NB4 (cell line): Measurements from ENCODE around the gene DSG3.

Source experiments
- DNase-seq: peaks from one replicate; pipeline ENCODE4 v3.0.0; 2010; ENCODE audit warnings: low read depth
- H3K4me3 ChIP-seq: one replicate; pipeline ENCODE4 v1.5.1; 2011; ENCODE audit warnings: mild to moderate bottlenecking, low read depth, low read length, moderate library complexity
- MYC ChIP-seq: IDR thresholded peaks from 2 replicates; pipeline ENCODE4 v1.6.1; 2011; ENCODE audit warnings: low read depth, low read length
- POLR2A ChIP-seq: IDR thresholded peaks from 2 replicates; pipeline ENCODE4 v1.6.1; 2011; ENCODE audit warnings: mild to moderate bottlenecking; ENCODE audit not compliant: insufficient read length; ENCODE audit errors: extremely low read depth
- TF ChIP-seq, protein P1 (sequence below): IDR thresholded peaks from 2 replicates; pipeline ENCODE4 v1.6.1; 2011; ENCODE audit warnings: low read depth, low read length
- TF ChIP-seq, protein P2 (sequence below): IDR thresholded peaks from one replicate; pipeline ENCODE4 v1.5.1; 2012; ENCODE audit warnings: low read depth, low read length

DSG3 gene

DNA sequence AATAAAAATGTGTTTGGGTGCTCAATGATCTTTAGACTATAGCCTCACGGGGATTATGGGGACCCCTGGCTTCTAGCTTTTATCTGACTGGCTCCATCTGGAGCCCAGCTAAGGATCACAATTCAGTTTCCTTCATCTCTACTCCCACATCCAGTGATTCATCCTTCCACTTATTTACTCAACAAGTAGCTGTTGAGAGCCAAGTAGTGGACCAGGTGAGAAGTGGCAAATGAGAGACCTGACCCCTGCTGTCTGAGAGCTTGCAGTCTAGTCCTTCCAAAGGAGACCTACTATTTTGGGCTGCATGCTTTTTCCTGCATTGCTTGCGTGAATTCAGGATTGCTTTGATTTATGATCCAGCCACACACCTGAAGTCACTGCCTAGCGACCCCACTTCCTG, 10.7 kb upstream of the DSG3 start:
- H3K4me3 ChIP-seq = no peak overlapping the region
- no peak for TF ChIP-seq MYC
- TF ChIP-seq POLR2A = no peak
- TF ChIP-seq, protein P1, sequence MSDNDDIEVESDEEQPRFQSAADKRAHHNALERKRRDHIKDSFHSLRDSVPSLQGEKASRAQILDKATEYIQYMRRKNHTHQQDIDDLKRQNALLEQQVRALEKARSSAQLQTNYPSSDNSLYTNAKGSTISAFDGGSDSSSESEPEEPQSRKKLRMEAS = no peak
- TF ChIP-seq, protein P2, sequence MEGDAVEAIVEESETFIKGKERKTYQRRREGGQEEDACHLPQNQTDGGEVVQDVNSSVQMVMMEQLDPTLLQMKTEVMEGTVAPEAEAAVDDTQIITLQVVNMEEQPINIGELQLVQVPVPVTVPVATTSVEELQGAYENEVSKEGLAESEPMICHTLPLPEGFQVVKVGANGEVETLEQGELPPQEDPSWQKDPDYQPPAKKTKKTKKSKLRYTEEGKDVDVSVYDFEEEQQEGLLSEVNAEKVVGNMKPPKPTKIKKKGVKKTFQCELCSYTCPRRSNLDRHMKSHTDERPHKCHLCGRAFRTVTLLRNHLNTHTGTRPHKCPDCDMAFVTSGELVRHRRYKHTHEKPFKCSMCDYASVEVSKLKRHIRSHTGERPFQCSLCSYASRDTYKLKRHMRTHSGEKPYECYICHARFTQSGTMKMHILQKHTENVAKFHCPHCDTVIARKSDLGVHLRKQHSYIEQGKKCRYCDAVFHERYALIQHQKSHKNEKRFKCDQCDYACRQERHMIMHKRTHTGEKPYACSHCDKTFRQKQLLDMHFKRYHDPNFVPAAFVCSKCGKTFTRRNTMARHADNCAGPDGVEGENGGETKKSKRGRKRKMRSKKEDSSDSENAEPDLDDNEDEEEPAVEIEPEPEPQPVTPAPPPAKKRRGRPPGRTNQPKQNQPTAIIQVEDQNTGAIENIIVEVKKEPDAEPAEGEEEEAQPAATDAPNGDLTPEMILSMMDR = no peak
- no peak for DNase-seq

DNA sequence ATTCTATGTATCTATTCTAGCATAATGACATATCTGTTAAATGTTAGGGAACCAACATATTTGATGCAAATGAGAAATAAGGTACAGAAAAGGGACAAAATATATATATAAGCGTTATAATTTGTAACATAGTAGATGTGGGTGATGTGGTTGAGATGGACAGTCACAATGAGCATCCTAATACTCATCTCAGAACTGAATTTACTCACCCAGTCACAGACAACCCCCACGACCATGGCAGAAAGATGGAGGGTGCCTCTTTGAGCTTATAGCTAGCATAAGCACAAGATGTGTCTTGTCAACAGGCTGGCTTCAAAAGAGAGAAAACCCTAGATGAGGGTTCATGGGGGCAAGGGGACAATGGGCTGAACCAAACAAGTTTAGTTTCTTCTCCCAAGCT, 9.1 kb upstream of the DSG3 start:
- no peak for DNase-seq
- no peak for TF ChIP-seq POLR2A
- TF ChIP-seq, protein P1 = no peak
- no peak for TF ChIP-seq MYC
- TF ChIP-seq, protein P2 = no peak
- H3K4me3 ChIP-seq = no peak overlapping the region

DNA sequence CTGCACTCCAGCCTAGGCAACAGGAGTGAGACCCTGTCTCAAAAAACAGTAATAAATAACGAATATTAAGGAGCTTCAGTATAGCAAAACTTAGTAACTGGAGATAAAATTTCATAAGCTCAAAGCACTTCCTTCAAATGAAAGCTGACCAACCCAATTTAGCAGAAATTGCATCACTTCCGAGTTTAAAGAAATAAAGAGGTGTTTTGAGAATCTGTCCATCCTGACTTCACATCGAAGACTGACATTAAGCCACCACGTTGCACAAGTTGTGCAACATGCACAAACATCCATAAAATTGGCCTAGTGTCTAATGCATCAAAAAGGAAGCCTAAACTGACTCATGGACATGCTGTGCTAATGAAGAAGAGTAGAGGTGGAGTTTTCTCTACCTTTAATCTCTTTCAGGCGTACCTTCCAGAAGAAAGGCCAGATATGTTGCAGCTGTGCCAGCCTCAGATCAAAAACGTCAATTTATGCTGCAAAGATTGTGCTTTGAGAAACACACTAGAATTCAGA, 7.7 kb upstream of the DSG3 start:
- DNase-seq = peak; percentile 39
- H3K4me3 ChIP-seq = no peak overlapping the region
- TF ChIP-seq POLR2A = no peak
- TF ChIP-seq, protein P2 = no peak
- no peak for TF ChIP-seq MYC
- TF ChIP-seq, protein P1 = no peak

DNA sequence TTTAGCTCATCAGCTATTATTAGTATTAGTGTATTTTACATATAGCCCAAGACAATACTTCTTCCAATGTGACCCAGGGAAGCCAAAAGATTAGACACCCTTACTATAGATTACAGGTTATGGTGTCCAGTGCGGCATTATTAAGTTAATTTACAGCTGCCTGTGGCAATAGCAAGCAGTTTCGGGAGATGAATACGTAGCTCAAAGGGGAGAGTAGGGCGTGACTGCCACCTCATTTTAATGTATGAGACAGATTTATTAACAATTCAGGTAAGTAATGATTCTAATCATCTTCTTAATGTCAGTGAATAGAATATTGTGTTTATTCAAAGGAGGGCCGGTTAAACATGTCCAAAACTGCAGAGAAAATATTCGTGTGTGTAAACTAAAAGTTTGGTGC, 6.8 kb upstream of the DSG3 start:
- TF ChIP-seq, protein P1 = no peak

DNA sequence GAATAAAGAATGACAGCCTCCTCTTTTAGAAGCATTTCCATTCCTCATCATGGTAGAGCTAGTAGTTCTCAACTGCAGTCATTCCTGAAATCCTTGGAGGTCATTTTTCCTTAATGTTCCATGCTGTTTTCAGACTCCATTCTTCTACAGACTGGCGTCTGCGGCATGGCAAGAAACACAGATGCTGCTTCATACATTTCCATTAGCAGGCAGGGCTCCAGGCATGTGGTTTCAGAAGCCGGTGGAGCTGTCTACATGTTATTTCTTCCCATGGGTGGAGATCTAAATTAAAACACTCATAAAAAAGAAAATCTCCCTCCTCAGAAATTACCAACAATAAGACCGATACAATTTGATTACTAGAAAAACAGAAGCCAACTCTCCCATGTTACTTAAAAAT, 6.0 kb upstream of the DSG3 start:
- H3K4me3 ChIP-seq = no peak overlapping the region
- no peak for TF ChIP-seq MYC
- TF ChIP-seq, protein P2 = no peak
- no peak for TF ChIP-seq POLR2A

More for the DNA sequence above, 6.8 kb upstream of the DSG3 start:
- no peak overlapping the region for H3K4me3 ChIP-seq
- no peak for DNase-seq

DNA sequence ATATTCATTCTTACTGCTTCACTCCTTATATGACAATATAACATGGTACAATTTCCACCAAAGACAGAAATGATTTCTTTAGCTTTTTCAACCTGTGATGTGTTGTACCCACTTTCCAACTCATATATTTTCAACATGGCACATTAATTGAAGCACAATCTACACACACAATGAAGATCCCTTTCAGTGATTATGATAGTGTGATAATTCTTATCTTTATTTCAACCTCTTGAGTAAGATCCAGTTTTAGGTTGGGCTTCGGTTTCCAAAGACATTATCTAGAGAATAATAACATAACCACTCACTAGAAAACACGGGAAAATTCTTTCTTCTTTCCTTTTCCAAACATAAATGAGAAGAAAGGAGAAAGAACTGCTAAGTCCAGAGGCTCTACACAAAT, 3.4 kb upstream of the DSG3 start:
- no peak overlapping the region for H3K4me3 ChIP-seq
- TF ChIP-seq MYC (no peak), POLR2A (no peak)
- TF ChIP-seq, protein P2 = no peak
- TF ChIP-seq, protein P1 = no peak
- no peak for DNase-seq

More for the DNA sequence above, 6.0 kb upstream of the DSG3 start:
- no peak for DNase-seq
